Spleen (tissue), 7 donors: ENCODE data around the gene ABCG5.

Experiments
- POLR2A ChIP-seq, 3 donors: fragments of 450-650 bp; IDR thresholded peaks; one replicate each; pipeline ENCODE4 v1.5.1; 2017; ENCODE audit warnings: antibody characterized with exemption in 3 of 3, mild to moderate bottlenecking in 1 of 3
- POLR2AphosphoS5 ChIP-seq, 3 donors: sonication (generic); formaldehyde crosslinking; IDR thresholded peaks; one replicate each; pipeline ENCODE4 v1.5.1; 2017; ENCODE audit warnings: antibody characterized with exemption in 3 of 3
- TF ChIP-seq, protein P1 (sequence below), 11 experiments: fragments of 200-600 bp in 7 of 11; fragments of 450-650 bp in 4 of 11; sonication (generic) in 4 of 11; IDR thresholded peaks in 8 of 11; conservative IDR thresholded peaks in 3 of 11; 1 replicate in 7 of 11; 2 replicates in 4 of 11; pipeline versions ENCODE4 v1.4.0 to v1.8.0; 2016 to 2021; ENCODE audit warnings: antibody characterized with exemption in 11 of 11, inconsistent platforms in 4 of 11, mild to moderate bottlenecking in 1 of 11
- donor health status: DM: no; HTN: no; CAD: no; lungs with moderate emphysema.
- donor health status: DM: no; HTN: no; CAD: no.
- donor health status: DM: no; HTN: no; CAD: no.

GRCh38 chr2:43837831-43838559 is 644 bp downstream of the ABCG5 start:
- TF ChIP-seq POLR2A (IDR thresholded peaks at IDR 0.05) (no peak), POLR2AphosphoS5 (IDR thresholded peaks at IDR 0.05) (no peak)
- TF ChIP-seq, protein P1, sequence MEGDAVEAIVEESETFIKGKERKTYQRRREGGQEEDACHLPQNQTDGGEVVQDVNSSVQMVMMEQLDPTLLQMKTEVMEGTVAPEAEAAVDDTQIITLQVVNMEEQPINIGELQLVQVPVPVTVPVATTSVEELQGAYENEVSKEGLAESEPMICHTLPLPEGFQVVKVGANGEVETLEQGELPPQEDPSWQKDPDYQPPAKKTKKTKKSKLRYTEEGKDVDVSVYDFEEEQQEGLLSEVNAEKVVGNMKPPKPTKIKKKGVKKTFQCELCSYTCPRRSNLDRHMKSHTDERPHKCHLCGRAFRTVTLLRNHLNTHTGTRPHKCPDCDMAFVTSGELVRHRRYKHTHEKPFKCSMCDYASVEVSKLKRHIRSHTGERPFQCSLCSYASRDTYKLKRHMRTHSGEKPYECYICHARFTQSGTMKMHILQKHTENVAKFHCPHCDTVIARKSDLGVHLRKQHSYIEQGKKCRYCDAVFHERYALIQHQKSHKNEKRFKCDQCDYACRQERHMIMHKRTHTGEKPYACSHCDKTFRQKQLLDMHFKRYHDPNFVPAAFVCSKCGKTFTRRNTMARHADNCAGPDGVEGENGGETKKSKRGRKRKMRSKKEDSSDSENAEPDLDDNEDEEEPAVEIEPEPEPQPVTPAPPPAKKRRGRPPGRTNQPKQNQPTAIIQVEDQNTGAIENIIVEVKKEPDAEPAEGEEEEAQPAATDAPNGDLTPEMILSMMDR (IDR thresholded peaks at IDR 0.05 in 8 of 11, conservative IDR thresholded peaks at IDR 0.05 in 3 of 11): no peak
